Inflammatory macrophage treated with lipopolysaccharide for 1 hour (primary cell): ENCODE data around the gene EIF2S3B.

Experiments used
- DNase-seq, 2 donors: peaks; one replicate each; pipeline ENCODE4 v3.0.0-alpha.2; 2020 to 2022

Gene EIF2S3B

GRCh38 chr12:10554756-10555481 lies 49.2 kb downstream of the EIF2S3B start:
- DNase-seq, result no peak

- DNase-seq, result no peak
These were observed 51.6 kb downstream of the EIF2S3B start for GRCh38 chr12:10557329-10557728.

- no peak for DNase-seq
These were observed 52.1 kb downstream of the EIF2S3B start for GRCh38 chr12:10557766-10558165.
